AG09319 (cell line): ENCODE data around the gene JAZF1.

Source experiments
- DNase-seq: peaks from one replicate; pipeline ENCODE4 v3.0.0-alpha.2; 2010; ENCODE audit warnings: low read depth; ENCODE audit errors: extremely low read depth
- TF ChIP-seq, protein P1 (sequence below): IDR thresholded peaks from 2 replicates; pipeline ENCODE4 v1.5.1; 2011; ENCODE audit warnings: low read depth, mild to moderate bottlenecking, inconsistent platforms, low read length, moderate library complexity

Gene JAZF1

DNA sequence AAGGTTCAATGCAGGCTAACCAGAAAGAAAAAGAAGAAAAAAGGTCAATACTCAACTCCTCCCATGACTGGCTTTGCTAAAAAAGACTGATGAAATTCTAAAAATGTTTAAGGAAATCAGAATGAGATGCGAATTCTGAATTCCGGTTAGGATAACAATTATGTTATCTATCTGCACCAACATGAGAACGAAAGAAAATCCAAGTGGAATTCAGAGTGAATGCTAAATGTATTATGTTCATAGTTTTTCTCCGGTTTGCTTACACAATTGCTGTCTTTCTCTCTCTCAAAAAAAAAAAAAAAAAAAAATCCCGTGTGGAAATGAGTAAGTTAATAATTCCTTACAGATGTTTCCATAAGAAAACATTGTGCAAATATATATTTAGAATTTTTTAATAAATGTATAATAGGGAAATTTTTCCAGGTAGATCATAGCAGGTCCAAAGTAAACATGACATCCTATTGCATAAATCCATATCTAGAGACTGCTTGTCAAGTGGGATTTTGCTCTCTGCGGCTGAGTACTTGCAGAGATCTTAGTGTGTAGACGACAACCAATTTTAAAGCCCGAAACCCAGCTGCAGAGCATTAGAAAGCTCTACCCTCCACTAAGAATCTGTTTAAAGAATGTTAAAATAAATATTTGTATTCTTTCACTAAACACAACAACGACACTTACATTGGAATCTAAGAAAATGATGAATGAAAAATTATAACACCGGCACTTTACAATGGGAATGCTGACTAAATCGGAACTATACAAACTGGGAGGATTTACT, 104.0 kb downstream of the JAZF1 start:
- DNase-seq: no peak
- TF ChIP-seq, protein P1, sequence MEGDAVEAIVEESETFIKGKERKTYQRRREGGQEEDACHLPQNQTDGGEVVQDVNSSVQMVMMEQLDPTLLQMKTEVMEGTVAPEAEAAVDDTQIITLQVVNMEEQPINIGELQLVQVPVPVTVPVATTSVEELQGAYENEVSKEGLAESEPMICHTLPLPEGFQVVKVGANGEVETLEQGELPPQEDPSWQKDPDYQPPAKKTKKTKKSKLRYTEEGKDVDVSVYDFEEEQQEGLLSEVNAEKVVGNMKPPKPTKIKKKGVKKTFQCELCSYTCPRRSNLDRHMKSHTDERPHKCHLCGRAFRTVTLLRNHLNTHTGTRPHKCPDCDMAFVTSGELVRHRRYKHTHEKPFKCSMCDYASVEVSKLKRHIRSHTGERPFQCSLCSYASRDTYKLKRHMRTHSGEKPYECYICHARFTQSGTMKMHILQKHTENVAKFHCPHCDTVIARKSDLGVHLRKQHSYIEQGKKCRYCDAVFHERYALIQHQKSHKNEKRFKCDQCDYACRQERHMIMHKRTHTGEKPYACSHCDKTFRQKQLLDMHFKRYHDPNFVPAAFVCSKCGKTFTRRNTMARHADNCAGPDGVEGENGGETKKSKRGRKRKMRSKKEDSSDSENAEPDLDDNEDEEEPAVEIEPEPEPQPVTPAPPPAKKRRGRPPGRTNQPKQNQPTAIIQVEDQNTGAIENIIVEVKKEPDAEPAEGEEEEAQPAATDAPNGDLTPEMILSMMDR: no peak

DNA sequence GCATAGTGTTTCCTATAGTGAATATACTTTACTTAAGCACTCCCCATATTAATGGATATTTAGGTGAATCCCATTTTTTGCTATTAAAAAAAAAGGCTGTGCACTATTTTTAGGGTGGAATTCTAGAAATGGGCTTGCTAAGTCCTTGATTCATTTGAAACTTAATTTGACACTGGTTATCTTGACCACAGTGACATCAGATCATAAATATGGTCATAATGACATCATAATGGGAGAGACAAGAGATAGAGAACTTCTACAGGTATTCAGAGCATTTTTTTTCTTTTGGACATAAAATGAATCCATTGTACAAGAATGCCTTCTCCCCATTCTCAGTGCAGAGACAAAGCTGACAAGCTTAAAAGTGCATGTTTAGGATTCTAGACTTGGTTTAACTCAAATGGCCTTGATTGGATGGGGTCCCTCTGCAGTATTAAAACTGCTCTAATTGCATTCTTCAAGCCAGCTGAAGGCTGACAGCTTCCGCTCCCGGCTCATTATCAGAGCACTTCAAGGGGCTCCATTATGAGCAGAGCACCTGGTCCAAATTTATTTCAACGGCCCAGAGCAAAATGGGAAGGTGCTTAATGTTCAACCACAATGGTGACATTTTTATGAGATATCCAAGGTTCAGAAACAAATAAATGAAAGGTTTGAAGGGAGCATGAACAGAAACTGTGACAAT, 104.8 kb downstream of the JAZF1 start:
- TF ChIP-seq, protein P1: no peak
- DNase-seq: no peak

DNA sequence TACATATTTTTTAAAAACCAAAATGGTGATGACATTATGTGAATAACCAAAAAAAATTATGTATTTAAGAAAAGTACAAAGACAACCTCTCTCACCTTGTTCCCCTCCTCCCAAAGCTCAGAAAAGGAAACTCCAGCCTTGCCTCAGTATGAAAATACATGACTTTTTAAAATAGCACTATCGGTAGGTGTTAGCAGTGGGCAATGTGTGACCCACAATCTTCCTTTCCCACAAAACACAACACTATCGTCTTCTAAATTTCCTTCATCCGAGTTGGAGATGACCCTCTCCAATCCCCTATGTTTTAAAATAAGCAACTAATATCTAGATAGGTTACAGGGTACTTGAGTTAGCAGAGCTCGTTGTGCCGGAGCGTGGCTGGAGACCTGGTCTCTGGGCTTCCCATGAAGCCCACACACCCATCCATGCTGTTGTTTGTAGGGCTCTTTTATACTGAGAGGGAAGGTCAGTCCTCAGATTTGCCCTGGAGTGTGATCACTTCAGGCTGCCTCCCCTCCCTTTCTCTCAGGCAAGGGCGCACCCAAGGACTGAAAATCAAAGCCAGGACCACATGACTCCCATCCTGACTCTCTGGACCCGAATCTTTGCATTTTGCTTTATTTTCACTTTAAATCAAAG, 107.6 kb downstream of the JAZF1 start:
- TF ChIP-seq, protein P1: no peak
- DNase-seq: no peak

DNA sequence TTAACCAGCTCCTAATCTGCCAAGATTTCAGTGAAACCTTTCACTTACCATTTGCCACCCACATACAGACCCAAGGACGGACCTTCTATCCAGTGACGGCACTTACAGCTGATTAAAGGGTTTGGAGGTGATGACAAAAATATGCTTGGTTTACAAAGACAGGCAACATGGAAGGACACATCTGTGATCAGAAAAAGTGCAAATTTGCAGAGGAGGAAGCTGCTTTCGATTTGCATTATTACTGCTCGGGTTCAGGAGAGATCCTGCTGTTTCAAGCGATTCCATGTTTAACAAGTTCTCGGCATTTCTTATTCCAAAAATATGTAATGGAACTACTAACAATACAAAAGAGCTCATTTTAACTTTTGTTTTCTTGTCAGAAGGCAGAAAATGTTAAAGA, 109.0 kb downstream of the JAZF1 start:
- TF ChIP-seq, protein P1: no peak
- DNase-seq: no peak

DNA sequence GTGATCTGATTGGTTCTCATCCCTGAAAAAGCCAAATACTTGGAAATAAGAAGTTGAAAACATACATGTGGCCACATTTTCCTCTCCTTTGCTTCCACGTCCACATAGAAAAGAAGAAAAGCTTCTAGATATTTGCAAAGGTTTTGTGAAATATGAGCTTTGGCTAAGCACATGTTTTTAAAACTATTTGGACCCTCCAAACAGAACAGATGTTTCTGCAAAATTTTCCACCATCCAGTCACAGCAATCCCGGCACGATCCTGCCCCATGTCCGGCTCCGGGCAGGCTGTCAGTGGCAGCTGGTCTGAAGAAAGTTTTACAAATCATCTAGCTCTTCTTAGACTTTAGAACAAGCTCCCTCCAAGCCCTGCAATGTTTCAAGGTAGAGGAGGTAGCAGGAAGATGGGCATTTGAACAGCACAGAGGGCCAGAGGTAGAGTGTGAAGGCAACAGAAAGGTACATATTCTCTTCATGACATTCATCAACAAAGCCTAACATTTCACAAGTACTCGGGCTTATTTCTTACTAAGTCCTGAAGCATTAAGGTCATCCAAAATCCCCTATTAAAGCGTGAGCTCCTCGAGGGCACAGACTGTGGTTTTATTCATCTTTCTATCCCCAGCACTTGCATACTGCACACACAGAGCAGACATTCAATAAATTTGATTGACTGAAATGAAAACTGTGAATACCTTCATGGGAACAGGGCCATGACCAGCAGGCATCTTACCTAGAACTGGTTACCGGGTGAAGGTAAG, 110.1 kb downstream of the JAZF1 start:
- TF ChIP-seq, protein P1: no peak
- no peak for DNase-seq

DNA sequence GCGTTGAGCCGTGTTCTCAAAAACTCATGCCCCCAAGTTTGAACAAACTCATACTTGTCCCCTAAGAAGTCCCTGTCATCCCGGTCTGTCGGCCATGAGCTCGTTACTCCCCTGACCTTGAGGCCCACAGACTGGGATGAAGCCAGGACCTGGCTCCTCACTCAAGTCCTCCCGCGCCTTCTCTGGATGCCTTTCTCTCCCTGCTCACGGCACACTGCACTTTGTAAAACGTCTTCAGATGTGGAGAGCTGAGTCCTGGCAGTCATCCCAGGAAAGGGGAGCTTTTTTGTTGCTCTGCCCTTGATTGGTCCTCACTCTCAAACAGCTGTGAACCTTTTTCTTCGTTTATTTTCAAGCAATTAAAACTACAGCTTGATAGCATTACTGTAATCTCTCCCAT, 110.8 kb downstream of the JAZF1 start:
- TF ChIP-seq, protein P1: no peak
- peak; percentile 89 for DNase-seq
